ENCODE results near the gene LENEP.

LENEP gene

GRCh38 chr1:155029513-155030242, 36.3 kb downstream of the LENEP start:
- Histone ChIP-seq H3K9ac (ENCODE audit: low read length) (no peak overlapping the region), H3K36me3 (ENCODE audit: insufficient read depth, low read length) (no peaks in the 10 kb centered on the region), H3K27me3 (ENCODE audit: control insufficient read depth in 1 of 2, insufficient read depth in 2 of 2, low read length in 2 of 2) (no peaks in the 10 kb centered on the region)

GRCh38 chr1:155030243-155030795, 36.9 kb downstream of the LENEP start:
- Histone ChIP-seq H3K27me3 (ENCODE audit: control insufficient read depth in 1 of 2, insufficient read depth in 2 of 2, low read length in 2 of 2) (no peaks in the 10 kb centered on the region), H3K4me1 (ENCODE audit: insufficient read depth, low read length) (no peaks in the 10 kb centered on the region), H3K9me3 (ENCODE audit: low read length) (no peaks in the 10 kb centered on the region), H3K27ac (ENCODE audit: low read depth, low read length) (no peak overlapping the region), H3K9ac (ENCODE audit: low read length) (no peak overlapping the region), H3K36me3 (ENCODE audit: insufficient read depth, low read length) (no peaks in the 10 kb centered on the region), H3K4me3 (ENCODE audit: low read depth in 1 of 2, low read length in 2 of 2) (no peak overlapping the region)

More at GRCh38 chr1:155029513-155030242, 36.3 kb downstream of the LENEP start:
- no peak overlapping the region for H3K4me3 ChIP-seq (ENCODE audit: low read depth in 1 of 2, low read length in 2 of 2)
- no peaks in the 10 kb centered on the region for H3K4me1 ChIP-seq (ENCODE audit: insufficient read depth, low read length)
- no peaks in the 10 kb centered on the region for H3K9me3 ChIP-seq (ENCODE audit: low read length)
- H3K27ac ChIP-seq (ENCODE audit: low read depth, low read length): no peak overlapping the region

GRCh38 chr1:155030899-155031298, 37.5 kb downstream of the LENEP start:
- H3K4me1 ChIP-seq (ENCODE audit: insufficient read depth, low read length): no peaks in the 10 kb centered on the region
- H3K9ac ChIP-seq (ENCODE audit: low read length): no peak overlapping the region
- H3K36me3 ChIP-seq (ENCODE audit: insufficient read depth, low read length): no peaks in the 10 kb centered on the region
- no peak overlapping the region for H3K27ac ChIP-seq (ENCODE audit: low read depth, low read length)
- H3K9me3 ChIP-seq (ENCODE audit: low read length): no peaks in the 10 kb centered on the region
- no peaks in the 10 kb centered on the region for H3K27me3 ChIP-seq (ENCODE audit: control insufficient read depth in 1 of 2, insufficient read depth in 2 of 2, low read length in 2 of 2)
- H3K4me3 ChIP-seq (ENCODE audit: low read depth in 1 of 2, low read length in 2 of 2): no peak overlapping the region

- H3K9ac ChIP-seq (ENCODE audit: low read length): no peak overlapping the region
- H3K9me3 ChIP-seq (ENCODE audit: low read length): no peaks in the 10 kb centered on the region
- H3K27ac ChIP-seq (ENCODE audit: low read depth, low read length): no peak overlapping the region
- H3K4me3 ChIP-seq (ENCODE audit: low read depth in 1 of 2, low read length in 2 of 2): no peak overlapping the region
- H3K4me1 ChIP-seq (ENCODE audit: insufficient read depth, low read length): no peaks in the 10 kb centered on the region
- H3K36me3 ChIP-seq (ENCODE audit: insufficient read depth, low read length): no peaks in the 10 kb centered on the region
- no peaks in the 10 kb centered on the region for H3K27me3 ChIP-seq (ENCODE audit: control insufficient read depth in 1 of 2, insufficient read depth in 2 of 2, low read length in 2 of 2)
Measured at GRCh38 chr1:155032886-155033285, 39.5 kb downstream of the LENEP start.

GRCh38 chr1:155033524-155033923, 40.1 kb downstream of the LENEP start, which contains the start of the genes DCST1 and DCST2:
TSS of gene DCST1 (plus strand) at chr1:155033824. CDS start at chr1:155034037, 213 bp downstream.
TSS of gene DCST2 (minus strand) at chr1:155033781. CDS start at chr1:155033701, 80 bp downstream.
- no peak within 1 kb of the TSS for H3K27ac ChIP-seq (ENCODE audit: low read depth, low read length)
- no peak within 1 kb of the TSS for H3K4me3 ChIP-seq (ENCODE audit: low read depth in 1 of 2, low read length in 2 of 2)
- H3K27me3 ChIP-seq (ENCODE audit: control insufficient read depth in 1 of 2, insufficient read depth in 2 of 2, low read length in 2 of 2): no peaks in the 10 kb centered on the region
- H3K9me3 ChIP-seq (ENCODE audit: low read length): no peaks in the 10 kb centered on the region
- H3K36me3 ChIP-seq (ENCODE audit: insufficient read depth, low read length): no peaks in the 10 kb centered on the region
- H3K4me1 ChIP-seq (ENCODE audit: insufficient read depth, low read length): no peaks in the 10 kb centered on the region
- H3K9ac ChIP-seq (ENCODE audit: low read length): no peak within 1 kb of the TSS

GRCh38 chr1:155034318-155035208, 41.2 kb downstream of the LENEP start:
- Histone ChIP-seq H3K27ac (ENCODE audit: low read depth, low read length) (no peak overlapping the region), H3K4me1 (ENCODE audit: insufficient read depth, low read length) (no peaks in the 10 kb centered on the region), H3K36me3 (ENCODE audit: insufficient read depth, low read length) (no peaks in the 10 kb centered on the region), H3K9ac (ENCODE audit: low read length) (no peak overlapping the region), H3K4me3 (ENCODE audit: low read depth in 1 of 2, low read length in 2 of 2) (no peak overlapping the region), H3K9me3 (ENCODE audit: low read length) (no peaks in the 10 kb centered on the region), H3K27me3 (ENCODE audit: control insufficient read depth in 1 of 2, insufficient read depth in 2 of 2, low read length in 2 of 2) (no peaks in the 10 kb centered on the region)

- no peaks in the 10 kb centered on the region for H3K27me3 ChIP-seq (ENCODE audit: control insufficient read depth in 1 of 2, insufficient read depth in 2 of 2, low read length in 2 of 2)
- H3K4me1 ChIP-seq (ENCODE audit: insufficient read depth, low read length): no peaks in the 10 kb centered on the region
- no peak overlapping the region for H3K9ac ChIP-seq (ENCODE audit: low read length)
- no peaks in the 10 kb centered on the region for H3K9me3 ChIP-seq (ENCODE audit: low read length)
- no peak overlapping the region for H3K27ac ChIP-seq (ENCODE audit: low read depth, low read length)
- H3K4me3 ChIP-seq (ENCODE audit: low read depth in 1 of 2, low read length in 2 of 2): no peak overlapping the region
- H3K36me3 ChIP-seq (ENCODE audit: insufficient read depth, low read length): no peaks in the 10 kb centered on the region
Measured at GRCh38 chr1:155035936-155036335, 42.5 kb downstream of the LENEP start.

- H3K9ac ChIP-seq (ENCODE audit: low read length): no peak overlapping the region
- H3K4me3 ChIP-seq (ENCODE audit: low read depth in 1 of 2, low read length in 2 of 2): no peak overlapping the region
- no peaks in the 10 kb centered on the region for H3K9me3 ChIP-seq (ENCODE audit: low read length)
- H3K36me3 ChIP-seq (ENCODE audit: insufficient read depth, low read length): no peaks in the 10 kb centered on the region
- H3K4me1 ChIP-seq (ENCODE audit: insufficient read depth, low read length): no peaks in the 10 kb centered on the region
- no peaks in the 10 kb centered on the region for H3K27me3 ChIP-seq (ENCODE audit: control insufficient read depth in 1 of 2, insufficient read depth in 2 of 2, low read length in 2 of 2)
- H3K27ac ChIP-seq (ENCODE audit: low read depth, low read length): no peak overlapping the region
Measured at GRCh38 chr1:155037043-155037442, 43.7 kb downstream of the LENEP start.

- H3K27ac ChIP-seq (ENCODE audit: low read depth, low read length): no peak overlapping the region
- no peaks in the 10 kb centered on the region for H3K4me1 ChIP-seq (ENCODE audit: insufficient read depth, low read length)
- H3K27me3 ChIP-seq (ENCODE audit: control insufficient read depth in 1 of 2, insufficient read depth in 2 of 2, low read length in 2 of 2): no peaks in the 10 kb centered on the region
- H3K4me3 ChIP-seq (ENCODE audit: low read depth in 1 of 2, low read length in 2 of 2): no peak overlapping the region
- H3K9ac ChIP-seq (ENCODE audit: low read length): no peak overlapping the region
- H3K9me3 ChIP-seq (ENCODE audit: low read length): no peaks in the 10 kb centered on the region
- no peaks in the 10 kb centered on the region for H3K36me3 ChIP-seq (ENCODE audit: insufficient read depth, low read length)
Measured at GRCh38 chr1:155037851-155038441, 44.6 kb downstream of the LENEP start.

- Histone ChIP-seq H3K27ac (ENCODE audit: low read depth, low read length) (no peak overlapping the region), H3K4me3 (ENCODE audit: low read depth in 1 of 2, low read length in 2 of 2) (no peak overlapping the region), H3K9ac (ENCODE audit: low read length) (no peak overlapping the region), H3K4me1 (ENCODE audit: insufficient read depth, low read length) (no peaks in the 10 kb centered on the region), H3K36me3 (ENCODE audit: insufficient read depth, low read length) (no peaks in the 10 kb centered on the region), H3K27me3 (ENCODE audit: control insufficient read depth in 1 of 2, insufficient read depth in 2 of 2, low read length in 2 of 2) (no peaks in the 10 kb centered on the region), H3K9me3 (ENCODE audit: low read length) (no peaks in the 10 kb centered on the region)
Measured at GRCh38 chr1:155038602-155039307, 45.4 kb downstream of the LENEP start.

- no peaks in the 10 kb centered on the region for H3K27me3 ChIP-seq (ENCODE audit: control insufficient read depth in 1 of 2, insufficient read depth in 2 of 2, low read length in 2 of 2)
Measured at GRCh38 chr1:155039308-155039669, 45.9 kb downstream of the LENEP start.

More at GRCh38 chr1:155039308-155039669, 45.9 kb downstream of the LENEP start:
- no peak overlapping the region for H3K4me3 ChIP-seq (ENCODE audit: low read depth in 1 of 2, low read length in 2 of 2)
- H3K9ac ChIP-seq (ENCODE audit: low read length): no peak overlapping the region
- H3K36me3 ChIP-seq (ENCODE audit: insufficient read depth, low read length): no peaks in the 10 kb centered on the region
- H3K4me1 ChIP-seq (ENCODE audit: insufficient read depth, low read length): no peaks in the 10 kb centered on the region
- no peaks in the 10 kb centered on the region for H3K9me3 ChIP-seq (ENCODE audit: low read length)
- H3K27ac ChIP-seq (ENCODE audit: low read depth, low read length): no peak overlapping the region

Measured in muscle layer of colon (tissue), 2 donors.